ENCODE results near the gene MYO7A.
A peak's percentile ranks its signal among the peaks of the same experiment; 100 is the strongest.

GRCh38 chr11:77127920-77128691, at the start of gene MYO7A:
- TF ChIP-seq CTCF (IDR thresholded peaks at IDR 0.05) = no peak
- peak in 1 of 2 donors; percentile 53 for TF ChIP-seq POLR2A (IDR thresholded peaks at IDR 0.05)

Data from thyroid gland (tissue), 4 donors.